Activated CD8-positive, alpha-beta memory T cell treated with anti-CD3 and anti-CD28 coated beads, Interleukin-2, amount 50 U/mL, for 4 hours (primary cell): ENCODE results near the gene GPR108.

Experiments
- DNase-seq: peaks from one replicate; pipeline ENCODE4 v3.0.0-alpha.2; 2020

The GPR108 gene

DNA sequence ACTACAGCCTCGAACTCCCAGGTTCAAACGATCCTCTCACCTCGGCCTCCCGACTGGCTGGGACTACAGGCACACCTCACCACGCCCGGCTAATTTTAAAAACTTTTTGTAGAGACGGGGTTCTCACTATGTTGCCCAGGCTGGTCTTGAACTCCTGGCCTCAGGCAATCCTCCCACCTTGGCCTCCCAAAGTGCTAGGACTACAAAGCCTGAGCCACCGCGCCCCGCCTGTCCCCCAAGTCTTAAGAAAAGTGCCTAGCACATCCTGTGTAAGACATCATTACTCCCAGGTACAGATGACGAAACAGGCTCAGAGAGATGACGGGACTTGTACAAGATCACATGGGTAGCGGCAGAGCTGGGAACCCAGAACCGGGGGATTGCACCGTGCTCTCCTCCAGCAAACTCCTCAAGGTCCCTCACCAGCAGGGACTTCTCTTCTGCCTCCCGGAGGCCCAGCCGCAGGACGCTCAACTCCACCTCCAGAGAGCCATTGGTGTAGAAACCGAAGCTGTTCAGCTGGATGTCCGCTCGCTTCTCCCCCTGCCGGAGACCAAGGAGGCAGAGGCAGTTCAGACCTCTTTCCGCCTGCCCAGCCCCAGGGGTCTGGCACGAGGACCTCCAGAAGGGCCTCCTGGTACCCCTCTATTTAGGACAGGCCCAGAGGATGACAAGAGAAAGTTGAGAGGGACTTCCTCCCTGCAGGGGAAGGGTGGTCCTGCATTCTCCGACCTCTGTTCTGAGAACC is 1.0 kb downstream of the GPR108 start:
- peak; percentile 62 for DNase-seq

DNA sequence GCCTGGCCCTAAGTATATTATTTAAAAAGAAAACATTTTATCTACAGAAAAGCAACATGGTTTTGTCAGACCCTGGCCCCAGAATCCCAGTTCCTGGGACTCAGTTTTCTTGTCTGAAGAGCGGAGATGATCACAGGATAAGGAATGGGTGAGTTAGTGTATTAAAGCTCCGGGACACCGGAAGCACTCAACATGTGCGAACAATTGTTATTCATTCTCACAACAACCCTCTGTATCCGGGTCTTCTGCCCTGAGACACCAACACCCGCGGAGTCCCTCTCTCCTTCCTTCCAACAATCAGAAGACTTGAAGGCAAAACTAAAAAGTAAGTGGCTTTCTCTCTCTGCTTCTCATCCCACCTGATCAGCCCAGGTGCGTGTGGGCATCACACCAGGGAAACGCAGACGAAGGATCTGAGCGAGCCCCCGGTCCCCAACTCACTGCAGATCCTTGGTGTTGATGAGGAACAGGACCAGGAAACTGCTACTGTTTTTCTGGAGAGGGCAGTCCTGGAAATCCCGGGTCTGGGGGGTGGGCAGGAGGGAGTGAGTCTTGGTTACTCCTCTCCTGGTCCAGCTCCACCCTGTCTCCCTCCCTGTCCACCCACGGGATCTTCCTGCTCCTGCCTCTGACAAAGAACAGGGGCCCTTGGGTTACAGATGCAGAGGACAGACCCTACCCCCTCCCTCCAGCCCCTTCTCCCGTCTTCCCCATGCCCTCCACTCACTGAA is 2.0 kb downstream of the GPR108 start:
- DNase-seq, result no peak

DNA sequence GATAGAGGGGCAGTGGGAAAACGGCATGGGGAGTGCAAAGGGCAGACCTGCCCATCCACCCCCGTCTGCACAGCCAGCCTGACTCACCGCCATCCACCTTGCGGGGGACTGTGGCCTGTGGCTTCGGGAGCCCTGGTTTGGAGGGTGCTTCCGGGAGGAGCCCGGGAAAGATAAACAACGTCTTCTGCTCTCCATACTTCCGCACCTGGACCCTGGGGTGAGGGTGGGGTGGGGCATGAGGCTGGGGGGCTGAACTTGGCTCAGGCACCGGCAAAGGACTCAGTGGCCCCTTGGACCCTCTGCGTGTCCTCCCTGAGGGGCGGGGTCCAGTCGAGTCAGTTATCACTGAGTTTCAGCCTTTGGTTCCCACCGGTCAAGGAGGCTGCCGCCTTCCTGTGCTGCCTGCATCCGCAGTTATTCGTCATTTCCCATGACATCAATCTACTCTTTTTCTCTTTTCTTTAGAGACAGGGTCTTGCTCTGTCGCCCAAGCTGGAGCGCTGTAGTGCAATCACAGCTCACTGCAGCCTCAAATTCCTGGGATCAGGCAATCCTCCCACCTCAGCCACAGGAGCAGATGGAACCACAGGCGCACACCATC is 3.2 kb downstream of the GPR108 start:
- DNase-seq, result no peak

DNA sequence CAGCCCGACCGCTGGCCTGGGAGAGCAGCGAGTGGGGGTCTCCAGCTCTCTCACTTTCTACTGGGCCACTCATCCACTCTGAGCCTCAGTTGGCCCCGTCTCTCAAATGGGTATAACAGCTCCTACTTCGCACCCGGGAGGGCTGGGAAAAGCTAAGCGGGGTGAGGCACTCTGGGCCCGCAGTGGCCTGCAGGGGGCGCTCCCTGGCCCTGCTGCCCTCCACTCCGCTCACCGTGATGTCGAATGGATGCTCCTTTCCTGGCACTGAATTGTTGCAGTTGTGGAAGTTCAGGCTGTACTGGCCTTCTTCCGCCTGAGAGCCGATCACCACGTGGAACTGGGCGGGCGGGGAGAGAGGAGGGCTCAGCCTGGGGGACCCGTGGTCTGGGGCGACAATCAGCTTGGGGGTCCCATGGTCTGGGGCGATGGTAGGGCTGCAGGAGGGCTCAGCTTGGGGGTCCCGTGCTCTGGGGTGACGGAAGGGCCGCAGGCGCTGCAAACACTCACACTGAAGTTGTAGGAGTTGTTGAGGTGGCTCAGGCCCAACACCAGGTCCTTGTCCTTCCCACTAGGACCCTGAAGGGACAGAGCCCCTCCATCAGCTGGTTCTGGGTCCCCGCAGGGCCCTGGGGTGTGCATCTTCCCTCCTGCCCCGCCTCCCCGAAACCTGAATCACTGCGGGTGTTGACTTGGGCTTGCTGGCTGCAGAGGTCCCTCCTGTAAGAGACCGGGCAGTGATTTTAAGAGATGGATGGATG is 3.9 kb downstream of the GPR108 start:
- DNase-seq, result no peak

DNA sequence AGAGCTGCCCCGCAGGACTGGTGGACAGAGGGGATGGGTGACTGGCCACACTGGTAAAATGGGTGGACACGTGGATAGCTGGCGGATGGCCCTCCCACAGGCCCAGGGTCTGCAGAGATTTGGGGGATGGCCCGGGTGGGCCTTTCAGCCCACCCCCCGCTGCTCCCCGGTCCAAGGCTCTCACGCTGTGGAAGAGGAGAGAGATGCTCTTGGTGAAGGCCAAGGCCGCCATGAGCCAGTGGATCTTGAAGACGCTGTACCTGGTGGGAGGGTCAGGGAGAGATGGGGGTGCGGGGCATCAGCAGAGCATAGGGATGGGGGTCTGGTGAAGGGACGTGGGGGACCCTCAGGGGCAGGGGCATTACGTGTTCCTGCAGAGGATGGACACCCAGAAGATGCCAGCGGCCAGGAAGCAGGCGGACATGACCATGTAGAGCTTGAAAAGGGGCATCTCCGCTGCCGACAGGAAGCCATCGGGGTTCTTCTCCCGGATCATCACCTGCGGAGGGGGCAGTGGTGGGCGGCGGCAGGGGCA is 4.5 kb downstream of the GPR108 start:
- no peak for DNase-seq

DNA sequence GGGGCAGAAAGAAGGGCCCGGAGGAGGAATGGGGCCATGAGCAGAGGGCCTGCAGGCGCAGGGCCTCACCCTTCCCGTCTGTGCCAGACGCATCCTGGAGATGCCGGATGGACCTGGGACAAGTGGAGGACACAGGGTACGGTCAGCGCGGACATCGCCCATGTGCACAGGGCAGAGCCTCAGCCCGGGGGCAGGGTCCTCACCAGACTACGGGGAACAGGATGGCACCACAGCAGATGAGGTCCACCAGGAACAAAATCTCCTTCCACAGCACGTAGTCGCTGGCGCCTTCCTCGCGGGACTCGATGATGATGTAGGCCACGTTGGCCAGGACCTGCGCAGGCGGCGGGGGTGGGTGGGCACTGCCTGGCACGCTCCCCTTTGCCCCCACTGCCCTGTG is 5.6 kb downstream of the GPR108 start:
- DNase-seq, result no peak

DNA sequence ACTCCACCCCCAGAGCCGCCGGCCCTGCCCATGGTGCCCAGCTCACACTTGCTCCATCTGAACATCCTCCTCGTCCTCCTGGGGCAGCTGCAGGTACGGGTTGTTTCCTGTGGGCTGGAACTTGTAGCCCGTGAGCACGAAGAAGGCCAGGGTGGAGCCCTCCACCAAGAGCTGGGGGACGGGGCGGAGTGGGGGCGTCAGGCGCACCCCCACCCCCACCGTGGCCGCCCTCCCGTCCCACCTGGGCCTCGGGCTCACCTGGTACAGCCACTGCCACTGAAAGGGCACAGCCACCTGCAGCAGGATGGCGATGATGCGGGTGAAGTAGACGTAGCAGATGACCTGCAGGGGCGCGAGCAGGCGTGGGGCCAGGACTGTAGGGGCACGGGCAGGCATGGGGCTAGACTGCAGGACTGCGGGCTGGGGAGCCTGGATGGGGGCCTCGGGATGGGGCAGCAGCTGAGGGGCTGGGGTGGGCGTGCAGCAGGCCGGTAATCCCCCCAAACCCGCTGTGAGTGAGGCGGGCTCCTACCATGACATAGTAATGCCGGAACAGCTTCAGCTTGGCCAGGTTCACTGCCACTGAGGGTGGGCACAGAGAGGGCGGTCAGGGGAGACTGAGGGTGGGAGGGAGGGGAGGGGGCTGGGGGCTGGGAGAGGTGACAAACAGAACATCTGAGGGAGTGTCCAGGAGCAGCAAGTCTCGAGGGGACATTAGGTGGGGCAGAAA is 6.3 kb downstream of the GPR108 start:
- DNase-seq, result no peak

DNA sequence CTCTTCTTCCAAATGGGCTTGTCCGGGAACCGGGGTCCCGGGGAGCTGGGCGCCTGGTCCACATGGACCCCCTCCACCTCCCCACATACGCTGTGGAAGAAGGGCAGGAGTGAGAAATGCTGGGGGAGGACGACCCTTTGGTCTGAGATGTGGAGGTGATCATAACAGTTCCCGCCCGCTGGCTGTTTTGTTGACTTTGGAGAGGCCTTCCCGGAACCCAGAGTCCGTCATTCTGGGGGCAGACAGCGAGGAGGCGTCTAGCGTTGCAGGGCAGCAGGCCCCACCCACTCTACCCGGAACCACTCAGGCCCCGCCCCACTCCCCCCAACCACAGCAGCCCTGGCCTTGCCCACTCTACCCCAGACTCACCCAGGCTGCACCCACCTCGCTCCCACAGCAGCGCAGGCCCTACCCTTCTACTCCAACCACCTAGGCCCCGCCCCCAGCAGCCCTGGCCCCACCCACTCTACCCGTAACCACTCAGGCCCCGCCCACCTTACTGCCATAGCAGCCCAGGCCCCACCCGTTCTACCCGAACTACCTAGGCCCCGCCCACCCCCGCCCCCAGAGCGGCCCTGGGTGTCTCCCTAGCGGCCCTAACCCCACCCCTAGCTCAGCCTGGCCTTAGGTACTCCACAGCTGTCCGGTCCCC is 7.1 kb downstream of the GPR108 start:
- DNase-seq, result no peak

DNA sequence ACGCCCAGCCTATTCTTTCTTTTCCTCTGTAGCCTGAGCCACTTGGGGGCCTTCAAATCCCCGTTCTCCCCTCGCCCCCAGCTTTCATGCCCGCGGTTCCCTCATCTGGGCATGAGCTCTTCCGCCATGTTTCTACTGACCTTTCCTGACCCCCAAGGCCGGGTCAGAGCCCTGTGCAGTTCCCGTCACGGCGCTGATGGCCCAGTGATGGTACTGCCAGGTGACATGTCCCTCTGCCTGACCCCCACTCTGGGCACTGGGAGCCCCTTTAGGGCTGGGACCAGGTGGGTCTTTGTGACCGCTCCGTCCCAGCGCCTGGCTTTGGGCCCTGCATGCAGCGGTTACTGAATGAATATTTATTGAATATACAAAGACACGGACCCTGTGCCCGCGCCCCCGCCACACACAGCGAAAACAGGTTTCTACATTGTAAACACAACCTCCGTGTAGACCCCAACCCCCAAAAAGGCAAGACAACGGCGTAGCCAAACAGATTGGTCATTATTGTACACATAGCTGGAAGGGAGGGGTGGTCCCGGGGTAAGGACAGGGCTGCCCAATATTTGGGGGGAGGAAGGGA is 7.7 kb downstream of the GPR108 start:
- no peak for DNase-seq

DNA sequence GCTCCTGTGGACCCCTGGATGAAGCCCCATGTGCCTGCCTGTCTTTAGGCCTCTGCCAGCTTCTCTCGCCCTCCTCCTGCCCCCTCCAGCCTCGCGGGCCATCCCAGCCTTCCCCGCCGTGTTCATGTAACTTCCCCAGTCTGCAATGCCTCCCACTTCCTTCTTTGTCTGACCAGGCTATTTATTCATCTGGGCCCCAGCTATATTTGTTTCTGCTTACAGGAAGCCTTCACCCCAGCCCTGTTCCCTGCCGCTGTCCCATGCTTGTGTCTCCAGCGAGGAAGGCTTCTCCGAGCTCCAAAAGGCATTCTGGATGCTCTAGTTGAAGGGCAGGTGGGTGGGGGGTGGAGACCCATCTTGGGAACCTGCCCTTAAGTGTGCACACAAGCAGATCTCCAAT is 9.0 kb downstream of the GPR108 start:
- DNase-seq, result no peak

DNA sequence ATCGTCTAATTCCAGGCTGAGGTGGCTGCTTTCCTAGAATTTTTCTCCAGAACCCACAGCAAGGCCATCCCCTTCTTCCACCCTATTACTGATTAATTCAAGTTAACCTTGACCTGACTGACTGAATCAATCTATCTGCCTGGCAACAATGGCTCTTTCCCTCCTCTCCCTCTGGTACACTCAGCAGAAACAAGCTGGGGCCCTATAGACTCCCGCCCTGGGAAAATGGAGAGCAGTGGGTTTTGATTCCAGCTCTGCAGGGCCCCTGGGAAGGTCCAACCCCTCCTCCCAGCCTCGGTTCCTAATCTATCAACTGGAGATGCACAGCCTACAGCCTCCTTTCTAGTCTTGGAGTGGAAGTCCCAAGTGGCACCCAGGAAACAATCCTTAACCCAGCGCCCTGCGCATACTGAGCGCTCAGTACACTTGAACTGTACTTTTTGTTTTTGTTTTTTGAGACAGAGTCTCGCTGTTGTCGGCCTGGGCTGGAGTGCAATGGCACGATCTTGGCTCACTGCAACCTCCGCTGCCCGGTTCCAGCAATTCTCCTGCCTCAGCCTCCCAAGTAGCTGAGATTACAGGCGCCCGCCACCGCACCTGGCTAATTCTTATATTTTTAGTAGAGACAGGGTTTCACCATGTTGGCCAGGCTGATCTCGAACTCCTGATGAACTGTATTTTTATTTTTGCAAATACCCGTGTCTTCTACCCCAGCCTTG is 11.7 kb downstream of the GPR108 start:
- no peak for DNase-seq

DNA sequence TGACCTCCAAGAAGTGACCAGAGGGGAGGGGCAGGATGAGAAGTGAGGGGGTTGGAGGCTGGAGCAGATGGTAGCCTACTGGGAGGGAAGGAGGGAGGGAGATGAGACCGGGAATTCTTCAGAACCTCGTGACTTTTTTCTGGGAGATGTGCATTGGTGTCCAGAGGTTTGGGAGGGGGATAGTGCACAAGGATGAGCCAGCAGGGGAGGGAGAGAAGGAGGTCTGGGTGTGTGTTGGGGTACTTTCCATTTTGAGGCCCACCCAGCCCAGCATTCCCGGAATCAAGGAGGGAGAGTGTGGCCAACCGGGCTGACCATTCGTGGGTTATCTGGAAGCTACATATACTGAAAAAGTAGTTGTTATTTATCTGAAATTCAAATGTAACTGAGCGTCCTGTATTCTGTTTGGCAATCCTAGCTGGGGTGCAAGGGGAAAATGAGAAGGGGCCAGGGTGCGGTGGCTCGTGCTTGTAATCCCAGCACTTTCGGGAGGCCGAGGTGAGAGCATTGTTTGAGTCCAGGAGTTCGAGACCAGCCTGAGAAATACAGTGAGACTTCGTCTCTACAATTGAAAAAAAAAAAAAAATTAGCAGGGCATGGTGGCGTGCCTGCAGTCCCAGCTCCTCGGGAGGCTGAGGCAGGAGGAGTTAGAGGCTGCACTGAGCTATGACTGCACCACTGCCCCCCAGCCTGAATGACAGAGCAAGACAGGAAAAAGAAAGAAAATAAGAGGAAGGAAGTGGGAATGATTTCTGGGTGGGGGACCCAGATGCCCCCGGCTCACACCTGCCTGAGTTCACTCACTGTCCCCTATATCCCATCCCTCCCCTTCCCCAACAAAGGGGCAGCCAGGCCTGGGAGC is 12.5 kb downstream of the GPR108 start:
- DNase-seq, result no peak

DNA sequence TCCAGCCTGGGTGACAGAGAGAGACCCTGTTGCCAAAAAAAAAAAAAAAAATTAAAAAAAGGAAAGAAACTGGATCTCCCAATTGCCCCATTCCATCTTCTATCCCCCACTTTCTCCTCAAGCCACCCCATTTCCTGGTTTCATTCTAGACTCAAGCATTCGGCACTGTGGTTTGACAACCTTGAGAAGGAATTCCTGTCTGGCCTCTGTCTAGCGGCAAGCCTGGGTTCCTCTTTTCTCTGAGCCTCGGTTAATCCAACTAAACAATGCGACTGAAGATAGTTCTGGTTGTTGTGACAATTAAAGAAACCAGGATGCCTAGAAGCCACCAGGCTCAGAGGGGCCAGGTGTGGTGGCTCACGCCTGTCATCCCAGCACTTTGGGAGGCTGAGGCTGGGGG is 13.6 kb downstream of the GPR108 start:
- DNase-seq, result no peak

DNA sequence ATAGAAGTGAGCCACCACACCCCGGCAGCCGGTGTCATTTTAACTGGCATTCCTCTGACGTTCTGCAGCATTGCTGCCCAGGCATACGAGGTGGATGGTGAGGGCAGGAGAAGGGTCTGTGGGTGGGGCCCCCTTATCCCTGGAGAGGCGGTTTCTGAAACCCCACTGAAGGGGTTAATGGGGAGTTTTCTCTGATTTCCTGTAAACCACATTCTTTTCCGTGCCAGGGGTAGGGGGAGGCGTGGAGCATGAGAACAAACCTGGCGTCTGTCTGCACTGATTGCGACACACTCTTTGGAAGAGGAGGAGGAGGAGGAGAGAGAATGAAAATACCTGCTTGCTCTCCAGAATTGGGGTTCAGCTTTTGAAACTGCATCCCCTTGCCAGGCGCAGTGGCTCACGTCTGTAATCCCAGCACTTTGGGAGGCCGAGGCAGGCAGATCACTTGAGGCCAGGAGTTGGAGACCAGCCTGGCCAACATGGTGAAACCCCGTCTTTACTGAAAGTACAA is 14.2 kb downstream of the GPR108 start:
- DNase-seq, result no peak

DNA sequence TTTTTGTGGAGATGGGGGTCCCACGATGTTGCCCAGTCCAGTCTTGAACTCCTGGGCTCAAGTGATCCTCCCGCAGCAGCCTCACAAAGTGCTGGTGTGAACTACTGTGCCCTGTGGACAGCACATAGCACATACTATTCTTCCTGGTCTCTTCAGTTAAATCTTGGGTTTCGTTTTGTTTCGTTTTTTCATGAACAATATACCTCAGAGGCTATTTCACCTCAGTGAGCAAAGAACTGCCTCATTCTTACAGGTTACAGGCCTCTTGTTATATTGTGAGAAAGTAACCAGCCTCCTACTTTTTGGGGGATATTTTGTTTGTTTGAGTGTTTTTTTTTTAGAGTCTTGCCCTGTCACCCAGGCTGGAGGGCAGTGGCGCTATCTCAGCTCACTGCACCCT is 15.6 kb downstream of the GPR108 start:
- DNase-seq, result no peak

DNA sequence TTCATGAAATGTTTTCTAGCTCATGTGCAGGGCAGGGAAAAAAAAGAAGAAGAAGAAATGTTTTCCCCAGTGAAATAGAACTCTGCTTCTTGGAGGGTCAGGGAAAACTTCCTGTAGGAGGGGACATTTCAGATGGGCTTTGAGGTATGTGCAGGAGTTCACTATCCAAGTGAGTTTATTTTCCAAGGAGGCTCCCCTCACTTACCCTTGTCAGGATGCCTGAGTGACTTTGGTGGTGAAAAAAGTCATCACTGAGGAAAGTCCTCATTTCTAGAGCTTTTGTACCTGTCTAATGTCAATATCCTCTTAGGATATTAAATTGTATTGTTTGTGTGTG is 16.3 kb downstream of the GPR108 start:
- no peak for DNase-seq

DNA sequence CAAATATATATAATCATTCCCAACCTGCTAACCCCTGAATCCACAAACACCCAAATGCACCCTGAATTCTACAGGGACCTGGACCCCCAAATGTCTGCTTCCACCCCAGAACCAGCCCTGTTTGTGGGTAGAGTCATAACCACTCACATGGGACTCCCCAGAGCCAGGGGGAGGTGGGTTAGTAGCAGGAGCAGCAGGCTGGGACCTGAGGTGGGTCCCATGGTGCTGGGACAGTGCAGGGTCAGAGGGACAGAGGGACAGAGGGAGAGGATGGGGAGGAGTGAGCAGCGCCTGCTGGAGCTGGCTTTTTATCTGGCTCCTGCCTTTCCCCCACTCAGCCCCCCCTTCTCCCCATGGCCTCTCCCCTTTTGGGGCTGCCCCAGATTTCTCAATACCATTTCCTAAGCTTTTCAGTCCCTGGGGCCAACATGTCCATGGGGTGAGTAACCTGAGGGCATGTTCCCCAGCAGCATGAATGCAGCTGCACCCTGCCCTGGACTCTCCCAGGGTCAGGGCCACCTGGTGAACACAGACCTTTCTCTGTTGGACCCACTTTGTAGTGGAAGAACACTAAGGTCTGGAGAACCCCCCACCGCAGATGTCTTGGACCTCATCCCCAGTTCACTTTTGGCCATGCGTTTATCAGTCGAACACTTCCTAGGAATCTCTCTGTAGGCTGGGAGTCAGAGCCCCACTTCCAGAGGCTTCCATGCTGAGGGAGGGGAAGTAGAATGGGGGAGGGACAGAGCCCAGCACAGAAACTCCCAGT is 16.8 kb downstream of the GPR108 start, which contains the start of gene C3:
TSS of gene C3 (minus strand) at position 282 of the 769 bp plus-strand sequence. CDS start at position 221, 61 bp downstream.
- DNase-seq, result no peak

DNA sequence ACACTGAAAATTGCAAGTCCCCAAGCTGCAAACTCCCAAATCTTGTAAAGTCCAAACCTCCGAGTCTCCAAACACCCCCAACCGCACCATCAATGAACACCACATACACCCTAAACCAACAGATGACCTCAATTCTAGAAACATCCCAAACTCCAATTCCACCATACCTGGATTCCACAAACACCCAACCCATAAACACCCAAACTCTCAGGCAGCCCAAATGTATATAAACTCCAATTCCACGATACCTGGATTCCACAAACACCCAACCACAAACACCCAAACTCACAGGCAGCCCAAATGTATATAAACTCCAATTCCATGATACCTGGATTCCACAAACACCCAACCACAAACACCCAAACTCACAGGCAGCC is 17.4 kb downstream of the GPR108 start:
- no peak for DNase-seq

DNA sequence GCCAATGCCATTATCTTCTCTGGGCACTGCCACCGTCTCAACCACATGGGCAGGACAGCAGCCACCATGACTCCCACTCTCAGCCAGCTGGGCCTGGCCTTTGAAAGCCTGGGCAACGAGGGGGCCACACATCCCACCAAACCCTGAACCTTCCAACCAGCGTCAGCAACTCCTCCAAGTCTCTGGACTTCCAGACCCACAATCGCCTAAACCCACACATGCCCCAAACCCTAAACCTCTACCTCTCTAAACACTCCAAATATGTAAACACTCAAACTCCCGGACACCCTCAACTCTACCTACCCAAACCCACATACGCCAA is 17.9 kb downstream of the GPR108 start:
- DNase-seq, result no peak
